AG10803 (cell line): ENCODE data around the gene MINK1.

Experiments used
- DNase-seq: peaks from one replicate; pipeline ENCODE4 v3.0.0; 2010; ENCODE audit warnings: low read depth
- H3K4me3 ChIP-seq: 2 replicates; pipeline ENCODE4 v1.5.1; 2011; ENCODE audit warnings: mild to moderate bottlenecking, low read length, control low read depth
- TF ChIP-seq, protein P1 (sequence below): conservative IDR thresholded peaks from 2 replicates; pipeline ENCODE4 v1.5.1; 2011; ENCODE audit warnings: mild to moderate bottlenecking, low read length, control low read depth, inconsistent platforms

MINK1 gene

DNA sequence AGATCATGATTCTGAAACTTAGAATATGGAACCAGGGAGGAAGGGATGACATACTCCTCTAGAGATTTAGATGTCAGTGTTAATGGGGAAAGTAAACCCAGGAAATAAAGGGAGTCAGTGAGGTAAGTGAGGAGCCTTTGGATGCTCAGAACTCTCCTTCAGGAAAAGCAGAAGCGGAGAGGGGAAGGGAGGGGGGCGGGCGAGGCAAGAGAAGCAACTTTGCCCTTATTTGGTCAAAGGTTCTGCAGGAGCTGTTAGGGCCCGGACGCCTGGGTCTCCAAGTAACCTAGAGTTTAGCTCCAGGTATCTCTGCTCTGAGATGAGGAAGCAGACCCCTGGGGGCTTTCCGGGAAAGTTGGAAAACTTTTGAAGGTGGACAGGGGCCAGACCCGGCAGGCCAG is 113.9 kb downstream of the MINK1 start:
- TF ChIP-seq, protein P1, sequence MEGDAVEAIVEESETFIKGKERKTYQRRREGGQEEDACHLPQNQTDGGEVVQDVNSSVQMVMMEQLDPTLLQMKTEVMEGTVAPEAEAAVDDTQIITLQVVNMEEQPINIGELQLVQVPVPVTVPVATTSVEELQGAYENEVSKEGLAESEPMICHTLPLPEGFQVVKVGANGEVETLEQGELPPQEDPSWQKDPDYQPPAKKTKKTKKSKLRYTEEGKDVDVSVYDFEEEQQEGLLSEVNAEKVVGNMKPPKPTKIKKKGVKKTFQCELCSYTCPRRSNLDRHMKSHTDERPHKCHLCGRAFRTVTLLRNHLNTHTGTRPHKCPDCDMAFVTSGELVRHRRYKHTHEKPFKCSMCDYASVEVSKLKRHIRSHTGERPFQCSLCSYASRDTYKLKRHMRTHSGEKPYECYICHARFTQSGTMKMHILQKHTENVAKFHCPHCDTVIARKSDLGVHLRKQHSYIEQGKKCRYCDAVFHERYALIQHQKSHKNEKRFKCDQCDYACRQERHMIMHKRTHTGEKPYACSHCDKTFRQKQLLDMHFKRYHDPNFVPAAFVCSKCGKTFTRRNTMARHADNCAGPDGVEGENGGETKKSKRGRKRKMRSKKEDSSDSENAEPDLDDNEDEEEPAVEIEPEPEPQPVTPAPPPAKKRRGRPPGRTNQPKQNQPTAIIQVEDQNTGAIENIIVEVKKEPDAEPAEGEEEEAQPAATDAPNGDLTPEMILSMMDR = no peak
- DNase-seq = no peak
- peak overlapping the region; percentile 97 for H3K4me3 ChIP-seq
